ENCODE results near the gene ZNF728.
"Not testable (repeated sequence)": the region's sequence is repeated elsewhere in the genome, so short reads cannot be mapped to it uniquely, and the experiment has no call there.

The ZNF728 gene
- 0 to 0.25 (median 0) reads per million in 9 experiments for total RNA-seq

DNA sequence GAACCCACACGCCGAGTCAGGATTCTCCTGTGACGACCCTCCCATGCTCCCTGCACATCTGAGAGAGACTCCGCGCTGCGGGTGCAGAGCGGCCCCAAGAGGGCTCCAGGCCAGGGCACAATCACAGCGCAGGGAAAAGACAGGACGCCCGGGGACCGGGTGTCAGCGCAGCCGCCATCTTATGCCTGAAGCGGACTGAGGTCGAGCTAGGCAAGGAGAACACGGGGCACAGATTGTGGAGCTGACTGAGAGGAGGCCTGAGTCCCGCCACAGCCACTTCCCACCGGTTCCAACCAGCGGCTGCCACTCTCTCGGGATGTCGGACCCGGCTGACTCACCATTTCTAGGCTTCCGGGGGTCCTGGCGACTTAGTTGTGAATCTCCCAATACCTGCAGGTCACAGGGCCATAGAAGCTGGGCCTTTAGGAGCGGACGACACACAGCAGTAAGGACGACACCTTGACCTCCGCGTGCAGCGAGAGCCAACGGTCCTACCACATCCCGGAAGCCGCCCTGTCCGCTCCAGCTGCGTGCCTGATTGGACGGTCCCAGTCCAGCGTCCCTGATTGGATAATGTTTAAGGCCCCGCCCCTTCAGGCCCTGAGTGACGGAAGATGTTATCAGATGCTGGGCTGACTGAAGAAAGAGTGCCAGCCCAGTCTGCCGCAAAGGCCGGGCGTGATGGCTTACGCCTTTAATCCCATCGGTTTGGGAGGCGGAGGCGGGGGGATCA is at the start of gene ZNF728:
Gene ZNF728, minus strand, starts transcription at position 487 of the 733 bp plus-strand sequence. Its CDS starts 146 bp downstream, at position 341.
- ATAC-seq (replicated peaks): no peak
- no peak for DNase-seq
- Mint-ChIP-seq H3K4me1 (ENCODE audit: low read depth in 2 of 2) (no peaks in the 10 kb centered on the region), H3K27me3 (no peaks in the 10 kb centered on the region), H3K27ac (no peak within 1 kb of the TSS), H3K4me3 (no peak within 1 kb of the TSS), H3K9me3 (peaks cover 6 to 15% of the 10 kb centered on the region in 2 donors), H3K36me3 (ENCODE audit: insufficient read depth) (no peaks in the 10 kb centered on the region)

DNA sequence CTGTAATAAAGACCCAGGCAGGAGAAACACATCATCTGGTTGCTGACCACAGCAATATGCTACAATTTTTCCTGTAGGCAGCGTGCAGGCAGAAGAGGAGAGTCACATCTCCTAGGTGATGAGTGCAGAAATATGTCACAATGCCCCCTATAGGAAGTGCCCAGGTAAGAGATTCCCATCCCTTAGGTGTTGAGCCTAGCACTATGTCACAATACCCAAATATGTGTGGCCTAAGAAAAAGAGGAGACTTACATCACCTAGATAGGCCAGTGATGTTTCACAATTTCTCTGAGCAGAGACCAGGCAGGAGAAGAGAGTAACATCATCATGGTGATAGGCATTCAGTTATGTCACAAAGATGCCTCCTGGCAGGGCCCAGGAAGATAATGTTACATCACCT is 49.4 kb upstream of the ZNF728 start:
- Mint-ChIP-seq H3K27me3 (no peaks in the 10 kb centered on the region), H3K9me3 (peaks cover 9 to 36% of the 10 kb centered on the region in 2 donors), H3K27ac (no peak overlapping the region), H3K4me1 (ENCODE audit: low read depth in 2 of 2) (no peaks in the 10 kb centered on the region), H3K36me3 (ENCODE audit: insufficient read depth) (no peaks in the 10 kb centered on the region), H3K4me3 (no peak overlapping the region)
- ATAC-seq (replicated peaks) (no peak), DNase-seq (no peak)

DNA sequence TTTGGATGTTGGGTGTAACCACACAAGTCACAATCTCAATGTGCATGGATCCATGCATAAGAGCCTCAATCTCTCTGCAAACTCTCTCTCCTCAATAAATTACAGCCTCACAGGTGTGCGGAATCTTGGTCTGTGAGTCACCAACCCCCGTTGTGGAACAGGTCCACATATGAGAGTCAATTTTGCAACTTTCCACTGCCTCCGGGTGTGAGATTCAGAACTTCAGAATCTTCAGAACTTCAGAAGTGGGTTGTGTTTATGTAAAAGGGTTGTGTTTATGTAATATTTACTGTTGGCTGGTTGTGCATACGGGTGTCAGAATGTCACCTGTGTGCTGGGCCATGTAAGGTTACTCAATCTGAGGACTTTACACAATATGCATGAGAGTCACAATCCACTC is 46.3 kb upstream of the ZNF728 start:
- Mint-ChIP-seq H3K36me3 (ENCODE audit: insufficient read depth) (no peaks in the 10 kb centered on the region), H3K4me3 (no peak overlapping the region), H3K27me3 (no peaks in the 10 kb centered on the region), H3K27ac (no peak overlapping the region), H3K9me3 (peaks cover 10 to 31% of the 10 kb centered on the region in 2 donors), H3K4me1 (ENCODE audit: low read depth in 2 of 2) (no peaks in the 10 kb centered on the region)
- DNase-seq (no peak), ATAC-seq (replicated peaks) (no peak)

DNA sequence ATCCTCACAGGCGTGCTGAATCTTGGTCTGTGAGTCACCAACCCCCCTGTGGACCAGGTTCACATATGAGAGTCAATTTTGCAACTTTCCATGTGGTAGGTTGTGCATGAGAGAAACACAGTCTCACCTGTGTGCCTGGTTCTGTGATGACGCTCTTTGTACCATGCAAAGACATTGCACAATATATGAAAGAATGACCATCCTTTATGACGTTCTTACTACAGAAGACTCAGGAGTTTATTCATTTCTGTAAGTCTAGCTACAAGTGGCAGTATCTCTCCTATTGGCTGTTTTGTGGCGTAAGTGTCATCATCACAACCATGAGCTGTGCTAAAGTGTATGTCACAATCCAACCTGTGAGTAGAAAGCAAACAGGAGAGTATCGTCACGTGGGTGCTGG is 43.8 kb upstream of the ZNF728 start:
- no peak for ATAC-seq (replicated peaks)
- peaks cover 10 to 27% of the 10 kb centered on the region in 2 donors for H3K9me3 Mint-ChIP-seq
- H3K27ac Mint-ChIP-seq: no peak overlapping the region
- DNase-seq: no peak
- H3K4me3 Mint-ChIP-seq: no peak overlapping the region
- no peaks in the 10 kb centered on the region for H3K4me1 Mint-ChIP-seq (ENCODE audit: low read depth in 2 of 2)
- no peaks in the 10 kb centered on the region for H3K27me3 Mint-ChIP-seq
- H3K36me3 Mint-ChIP-seq (ENCODE audit: insufficient read depth): no peaks in the 10 kb centered on the region

DNA sequence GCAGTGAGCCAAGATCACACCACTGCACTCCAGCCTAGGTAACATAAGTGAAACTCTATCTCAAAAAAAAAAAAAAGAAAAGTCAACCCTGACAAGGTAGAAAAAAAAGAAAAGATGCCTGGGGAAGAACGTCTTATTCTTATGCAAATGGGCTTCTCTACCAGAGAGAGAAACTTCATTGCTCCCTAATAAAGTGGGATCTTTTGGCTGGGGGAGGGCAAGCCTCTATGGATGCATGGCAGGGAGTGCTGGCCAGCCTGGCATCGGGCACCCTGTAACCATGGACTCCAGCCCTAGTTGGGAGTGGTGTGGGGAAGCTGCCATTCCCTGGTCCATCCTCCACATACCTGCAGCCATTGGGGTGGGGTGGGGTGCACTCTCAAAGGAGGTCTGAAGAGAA is 30.7 kb upstream of the ZNF728 start:
- no peak for DNase-seq
- H3K27me3 Mint-ChIP-seq: no peaks in the 10 kb centered on the region
- H3K36me3 Mint-ChIP-seq (ENCODE audit: insufficient read depth): no peaks in the 10 kb centered on the region
- ATAC-seq (replicated peaks): no peak
- H3K9me3 Mint-ChIP-seq: peaks cover 0 to 4% of the 10 kb centered on the region in 2 donors
- no peaks in the 10 kb centered on the region for H3K4me1 Mint-ChIP-seq (ENCODE audit: low read depth in 2 of 2)
- no peak overlapping the region for H3K4me3 Mint-ChIP-seq
- H3K27ac Mint-ChIP-seq: no peak overlapping the region

DNA sequence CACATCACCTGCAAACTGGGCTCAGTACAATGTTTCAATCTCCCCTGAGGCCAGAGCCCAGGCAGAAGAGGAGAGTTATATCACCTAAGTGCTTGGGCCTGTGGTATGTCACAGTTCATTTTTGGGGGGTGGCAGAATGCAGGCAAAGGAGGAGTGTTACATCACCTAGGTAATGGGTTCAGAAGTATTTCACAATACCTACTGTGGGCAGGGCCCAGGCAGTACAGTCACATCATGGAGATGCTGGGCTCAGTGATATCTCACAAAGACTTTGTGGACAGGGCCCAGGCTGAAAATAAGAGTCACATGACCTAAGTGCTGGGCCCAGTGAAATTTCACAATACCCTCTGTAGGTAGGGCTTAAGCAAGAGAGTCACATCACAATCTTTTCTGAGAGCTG is 12.7 kb upstream of the ZNF728 start:
- ATAC-seq (replicated peaks): no peak
- no peaks in the 10 kb centered on the region for H3K27me3 Mint-ChIP-seq

DNA sequence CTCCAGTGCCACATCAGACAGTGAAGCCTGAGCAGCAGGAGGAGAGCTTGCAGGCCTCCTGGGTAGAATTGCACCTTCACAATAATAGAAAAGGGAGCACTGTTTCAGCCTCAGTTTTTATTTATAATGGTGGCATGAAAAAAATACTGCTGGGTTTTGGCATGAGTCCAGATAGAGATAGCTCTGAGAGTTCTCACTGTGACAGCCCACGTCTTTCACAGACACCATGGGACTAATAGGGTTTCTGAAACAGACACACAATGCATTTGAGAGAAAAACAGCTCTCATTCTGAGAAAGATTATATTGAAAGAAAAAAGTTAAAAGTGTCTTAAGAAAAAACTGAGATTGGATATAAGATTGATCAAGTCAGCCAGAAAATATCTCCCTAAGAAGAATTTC is 8.0 kb downstream of the ZNF728 start:
- not testable (repeated sequence) for ATAC-seq (replicated peaks); H3K4me3 Mint-ChIP-seq; H3K4me1 Mint-ChIP-seq (ENCODE audit: low read depth in 2 of 2); H3K27me3 Mint-ChIP-seq; DNase-seq; H3K36me3 Mint-ChIP-seq (ENCODE audit: insufficient read depth); H3K27ac Mint-ChIP-seq
- H3K9me3 Mint-ChIP-seq: peaks cover 3 to 14% of the 10 kb centered on the region in 2 donors

More for the DNA sequence above, 12.7 kb upstream of the ZNF728 start:
- Mint-ChIP-seq H3K36me3 (ENCODE audit: insufficient read depth) (peaks cover 5% of the 10 kb centered on the region), H3K9me3 (peaks cover 3 to 11% of the 10 kb centered on the region in 2 donors), H3K27ac (no peak overlapping the region), H3K4me3 (no peak overlapping the region), H3K4me1 (ENCODE audit: low read depth in 2 of 2) (no peaks in the 10 kb centered on the region)
- DNase-seq: no peak

DNA sequence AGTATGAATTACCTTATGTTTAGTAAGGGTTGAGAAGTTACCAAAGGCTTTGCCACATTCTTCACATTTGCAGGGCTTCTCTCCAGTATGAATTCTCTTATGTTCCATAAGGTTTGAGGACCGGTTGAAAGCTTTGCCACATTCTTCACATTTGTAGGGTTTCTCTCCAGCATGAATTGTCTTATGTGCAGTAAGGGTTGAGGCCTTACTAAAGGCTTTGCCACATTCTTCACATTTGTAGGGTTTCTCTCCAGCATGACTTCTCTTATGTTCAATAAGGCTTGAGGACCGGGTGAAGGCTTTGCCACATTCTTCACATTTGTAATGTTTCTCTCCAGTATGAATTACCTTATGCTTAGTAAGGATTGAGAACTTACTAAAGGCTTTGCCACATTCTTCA is 26.7 kb downstream of the ZNF728 start:
- Mint-ChIP-seq H3K27ac (no peak overlapping the region), H3K4me1 (ENCODE audit: low read depth in 2 of 2) (no peaks in the 10 kb centered on the region), H3K27me3 (no peaks in the 10 kb centered on the region), H3K9me3 (peaks cover 17 to 31% of the 10 kb centered on the region in 2 donors), H3K36me3 (ENCODE audit: insufficient read depth) (no peaks in the 10 kb centered on the region), H3K4me3 (no peak overlapping the region)
- no peak for ATAC-seq (replicated peaks)
- DNase-seq: no peak

DNA sequence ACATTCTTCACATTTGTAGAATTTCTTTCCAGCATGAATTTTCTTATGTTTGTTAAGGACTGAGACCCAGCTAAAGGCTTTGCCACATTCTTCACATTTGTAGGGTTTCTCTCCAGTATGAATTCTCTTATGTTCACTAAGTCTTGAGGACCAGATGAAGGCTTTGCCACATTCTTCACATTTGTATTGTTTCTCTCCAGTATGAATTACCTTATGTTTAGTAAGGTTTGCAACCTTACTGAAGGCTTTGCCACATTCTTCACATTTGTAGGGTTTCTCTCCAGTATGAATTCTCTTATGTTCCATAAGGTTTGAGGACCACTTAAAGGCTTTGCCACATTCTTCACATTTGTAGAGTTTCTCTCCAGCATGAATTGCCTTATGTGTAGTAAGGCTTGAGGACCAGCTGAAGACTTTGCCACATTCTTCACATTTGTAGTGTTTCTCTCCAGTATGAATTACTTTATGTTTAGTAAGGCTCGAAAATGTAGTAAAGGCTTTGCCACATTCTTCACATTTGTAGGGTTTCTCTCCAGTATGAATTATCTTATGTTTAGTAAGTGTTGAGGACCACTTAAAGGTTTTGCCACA is 27.3 kb downstream of the ZNF728 start:
- not testable (repeated sequence) for H3K27me3 Mint-ChIP-seq; H3K4me1 Mint-ChIP-seq (ENCODE audit: low read depth in 2 of 2); DNase-seq; ATAC-seq (replicated peaks); H3K4me3 Mint-ChIP-seq; H3K27ac Mint-ChIP-seq; H3K36me3 Mint-ChIP-seq (ENCODE audit: insufficient read depth)
- H3K9me3 Mint-ChIP-seq: peaks cover 14 to 25% of the 10 kb centered on the region in 2 donors

DNA sequence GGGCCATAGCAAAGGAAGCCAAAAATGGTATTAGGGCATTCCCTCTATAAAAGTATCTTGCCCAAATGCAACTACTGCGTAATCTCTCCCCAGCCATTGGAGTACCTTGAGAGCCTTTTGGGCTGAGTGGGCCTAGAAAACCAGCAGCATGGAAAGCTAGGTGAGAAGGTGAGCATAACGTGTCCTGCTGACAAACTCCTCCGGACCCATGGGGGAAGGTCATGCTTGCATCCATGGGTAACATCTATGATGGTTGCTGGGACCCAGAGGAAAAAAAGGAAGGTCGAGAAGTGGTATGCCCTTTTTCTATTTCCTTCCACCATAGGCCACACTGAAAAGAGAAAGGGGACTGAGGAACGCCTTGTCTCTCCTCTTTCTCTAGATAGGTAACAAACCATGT is 57.4 kb downstream of the ZNF728 start:
- DNase-seq (no peak), ATAC-seq (replicated peaks) (no peak)
- no peaks in the 10 kb centered on the region for H3K36me3 Mint-ChIP-seq (ENCODE audit: insufficient read depth)
- no peak overlapping the region for H3K27ac Mint-ChIP-seq
- H3K9me3 Mint-ChIP-seq: peaks cover 7 to 12% of the 10 kb centered on the region in 2 donors
- H3K27me3 Mint-ChIP-seq: no peaks in the 10 kb centered on the region
- H3K4me3 Mint-ChIP-seq: no peak overlapping the region
- H3K4me1 Mint-ChIP-seq (ENCODE audit: low read depth in 2 of 2): no peaks in the 10 kb centered on the region

DNA sequence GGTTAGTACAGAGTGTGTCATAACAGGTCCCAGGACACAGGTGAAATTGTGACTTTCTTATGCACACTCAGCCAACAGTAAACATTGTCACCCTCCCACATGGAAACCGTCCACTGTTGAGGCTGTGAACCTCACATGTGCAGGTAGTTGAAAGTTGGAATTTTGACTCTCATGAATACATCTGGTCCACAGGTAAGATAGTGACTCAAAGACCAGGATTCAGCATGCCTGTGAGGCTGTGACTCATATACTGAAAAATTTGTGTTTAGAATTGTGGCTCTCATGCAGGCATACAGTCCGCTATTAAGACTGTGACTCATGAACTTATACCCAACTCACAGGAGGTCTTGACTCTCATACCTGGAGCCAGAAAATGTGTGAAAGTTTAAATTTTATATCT is 67.8 kb downstream of the ZNF728 start:
- Mint-ChIP-seq H3K27ac (no peak overlapping the region), H3K4me1 (ENCODE audit: low read depth in 2 of 2) (no peaks in the 10 kb centered on the region), H3K27me3 (no peaks in the 10 kb centered on the region), H3K4me3 (no peak overlapping the region), H3K36me3 (ENCODE audit: insufficient read depth) (no peaks in the 10 kb centered on the region), H3K9me3 (peaks cover 0 to 2% of the 10 kb centered on the region in 2 donors)
- no peak for ATAC-seq (replicated peaks)
- DNase-seq: no peak

DNA sequence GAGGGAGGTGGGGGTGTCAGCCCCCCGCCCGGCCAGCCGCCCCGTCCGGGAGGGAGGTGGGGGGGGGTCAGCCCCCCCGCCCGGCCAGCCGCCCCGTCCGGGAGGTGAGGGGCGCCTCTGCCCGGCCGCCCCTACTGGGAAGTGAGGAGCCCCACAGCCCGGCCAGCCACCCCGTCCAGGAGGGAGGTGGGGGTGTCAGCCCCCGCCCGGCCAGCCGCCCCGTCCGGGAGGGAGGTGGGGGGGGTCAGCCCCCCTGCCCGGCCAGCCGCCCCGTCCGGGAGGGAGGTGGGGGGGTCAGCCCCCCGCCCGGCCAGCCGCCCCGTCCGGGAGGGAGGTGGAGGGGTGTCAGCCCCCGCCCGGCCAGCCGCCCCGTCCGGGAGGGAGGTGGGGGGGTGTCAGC is 75.4 kb downstream of the ZNF728 start:
- not testable (repeated sequence) for H3K9me3 Mint-ChIP-seq; DNase-seq; H3K36me3 Mint-ChIP-seq (ENCODE audit: insufficient read depth); H3K4me1 Mint-ChIP-seq (ENCODE audit: low read depth in 2 of 2); ATAC-seq (replicated peaks); H3K27ac Mint-ChIP-seq; H3K27me3 Mint-ChIP-seq; H3K4me3 Mint-ChIP-seq

DNA sequence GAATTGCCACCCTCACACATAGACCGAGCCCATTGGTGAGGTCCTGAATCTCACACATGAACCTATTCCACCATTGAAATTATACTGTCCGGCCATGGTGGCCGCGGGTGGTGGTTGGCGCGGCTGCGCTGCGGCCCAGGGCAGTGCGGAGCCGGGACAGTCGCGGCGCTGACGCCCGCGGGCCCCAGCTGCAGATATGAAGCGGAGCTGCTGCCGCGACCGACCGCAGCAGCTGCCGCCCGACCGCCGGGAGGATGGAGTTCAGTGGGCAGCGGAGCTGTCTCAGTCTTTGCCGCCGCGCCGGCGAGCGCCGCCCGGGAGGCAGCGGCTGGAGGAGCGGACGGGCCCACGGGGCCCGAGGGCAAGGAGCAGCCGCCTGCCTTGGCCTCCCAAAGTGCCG is 77.8 kb downstream of the ZNF728 start:
- H3K27me3 Mint-ChIP-seq; DNase-seq; H3K4me1 Mint-ChIP-seq (ENCODE audit: low read depth in 2 of 2); ATAC-seq (replicated peaks); H3K27ac Mint-ChIP-seq; H3K36me3 Mint-ChIP-seq (ENCODE audit: insufficient read depth); H3K4me3 Mint-ChIP-seq; H3K9me3 Mint-ChIP-seq: not testable (repeated sequence)

Data from effector memory CD8-positive, alpha-beta T cell (primary cell).